ENCODE measurements around the gene LTBP4.

Gene LTBP4, protein sequence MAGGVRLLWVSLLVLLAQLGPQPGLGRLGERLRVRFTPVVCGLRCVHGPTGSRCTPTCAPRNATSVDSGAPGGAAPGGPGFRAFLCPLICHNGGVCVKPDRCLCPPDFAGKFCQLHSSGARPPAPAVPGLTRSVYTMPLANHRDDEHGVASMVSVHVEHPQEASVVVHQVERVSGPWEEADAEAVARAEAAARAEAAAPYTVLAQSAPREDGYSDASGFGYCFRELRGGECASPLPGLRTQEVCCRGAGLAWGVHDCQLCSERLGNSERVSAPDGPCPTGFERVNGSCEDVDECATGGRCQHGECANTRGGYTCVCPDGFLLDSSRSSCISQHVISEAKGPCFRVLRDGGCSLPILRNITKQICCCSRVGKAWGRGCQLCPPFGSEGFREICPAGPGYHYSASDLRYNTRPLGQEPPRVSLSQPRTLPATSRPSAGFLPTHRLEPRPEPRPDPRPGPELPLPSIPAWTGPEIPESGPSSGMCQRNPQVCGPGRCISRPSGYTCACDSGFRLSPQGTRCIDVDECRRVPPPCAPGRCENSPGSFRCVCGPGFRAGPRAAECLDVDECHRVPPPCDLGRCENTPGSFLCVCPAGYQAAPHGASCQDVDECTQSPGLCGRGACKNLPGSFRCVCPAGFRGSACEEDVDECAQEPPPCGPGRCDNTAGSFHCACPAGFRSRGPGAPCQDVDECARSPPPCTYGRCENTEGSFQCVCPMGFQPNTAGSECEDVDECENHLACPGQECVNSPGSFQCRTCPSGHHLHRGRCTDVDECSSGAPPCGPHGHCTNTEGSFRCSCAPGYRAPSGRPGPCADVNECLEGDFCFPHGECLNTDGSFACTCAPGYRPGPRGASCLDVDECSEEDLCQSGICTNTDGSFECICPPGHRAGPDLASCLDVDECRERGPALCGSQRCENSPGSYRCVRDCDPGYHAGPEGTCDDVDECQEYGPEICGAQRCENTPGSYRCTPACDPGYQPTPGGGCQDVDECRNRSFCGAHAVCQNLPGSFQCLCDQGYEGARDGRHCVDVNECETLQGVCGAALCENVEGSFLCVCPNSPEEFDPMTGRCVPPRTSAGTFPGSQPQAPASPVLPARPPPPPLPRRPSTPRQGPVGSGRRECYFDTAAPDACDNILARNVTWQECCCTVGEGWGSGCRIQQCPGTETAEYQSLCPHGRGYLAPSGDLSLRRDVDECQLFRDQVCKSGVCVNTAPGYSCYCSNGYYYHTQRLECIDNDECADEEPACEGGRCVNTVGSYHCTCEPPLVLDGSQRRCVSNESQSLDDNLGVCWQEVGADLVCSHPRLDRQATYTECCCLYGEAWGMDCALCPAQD (N-terminal part only)

DNA sequence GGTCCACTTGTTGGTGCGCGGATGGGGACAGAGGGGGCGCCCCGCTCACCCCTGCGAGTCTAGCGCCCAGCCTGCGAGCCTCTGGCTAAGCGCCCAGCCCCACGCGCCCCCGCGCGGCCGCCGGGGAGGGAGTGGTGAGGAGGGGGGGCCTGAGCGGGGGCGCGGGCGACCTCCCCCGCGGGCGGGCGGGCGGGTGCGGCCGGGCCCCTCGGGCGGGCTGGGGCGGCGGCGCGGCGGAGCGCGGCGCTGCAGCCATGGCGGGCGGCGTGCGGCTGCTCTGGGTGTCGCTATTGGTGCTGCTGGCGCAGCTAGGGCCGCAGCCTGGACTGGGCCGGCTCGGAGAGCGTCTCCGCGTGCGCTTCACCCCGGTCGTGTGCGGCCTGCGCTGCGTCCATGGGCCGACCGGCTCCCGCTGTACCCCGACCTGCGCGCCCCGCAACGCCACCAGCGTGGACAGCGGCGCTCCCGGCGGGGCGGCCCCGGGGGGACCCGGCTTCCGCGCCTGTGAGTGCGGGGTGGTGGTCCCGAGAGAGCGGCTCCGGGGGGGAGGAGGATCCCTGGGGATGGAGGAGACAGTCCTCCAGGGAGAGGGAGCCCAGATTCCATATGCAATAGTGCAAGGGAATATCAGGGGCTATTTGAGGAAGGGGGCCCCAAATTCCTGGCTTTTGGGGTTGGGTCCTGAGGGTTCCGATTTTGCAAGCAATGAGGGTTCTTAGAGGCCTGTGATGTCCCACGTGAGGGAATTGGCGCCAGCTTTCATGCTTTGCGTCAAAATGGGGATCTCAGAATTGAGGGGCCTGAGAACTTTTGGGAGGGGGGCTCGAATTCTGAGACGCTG, at the start of gene LTBP4:
LTBP4 (plus strand) TSS at position 236 of the 841 bp plus-strand sequence; CDS start at position 255, 19 bp downstream.
- Histone ChIP-seq H3K4me1 (ENCODE audit: control insufficient read depth, insufficient read depth, low read length) (peaks cover 67% of the 10 kb centered on the region), H3K4me3 (ENCODE audit: low read depth, low read length) (peak within 1 kb of the TSS; percentile 25), H3K9me3 (ENCODE audit: control insufficient read depth, insufficient read depth, low read depth, low read length) (no peaks in the 10 kb centered on the region), H3K27ac (ENCODE audit: extremely low read depth, low read depth, low read length) (peak within 1 kb of the TSS; percentile 84; the same call in 1 of the 2 replicates), H3K36me3 (ENCODE audit: control insufficient read depth in 2 of 2, insufficient read depth in 1 of 2, low read length in 2 of 2) (no peaks in the 10 kb centered on the region)
- ChIA-PET POLR2A (interaction anchor here (1.3 to 1.4 kb wide), 2 partner anchors 9 to 52 kb away, joined by 3 to 4 read pairs; no protein-coding TSS in a partner anchor), CTCF (interaction anchor here (0.5 to 20.7 kb wide), 27 partner anchors 8 to 942 kb away, joined by 3 to 470 read pairs (median 5); partner anchors contain the start of genes BLVRB, RAB4B and SERTAD1)
- TF ChIP-seq, protein P1, sequence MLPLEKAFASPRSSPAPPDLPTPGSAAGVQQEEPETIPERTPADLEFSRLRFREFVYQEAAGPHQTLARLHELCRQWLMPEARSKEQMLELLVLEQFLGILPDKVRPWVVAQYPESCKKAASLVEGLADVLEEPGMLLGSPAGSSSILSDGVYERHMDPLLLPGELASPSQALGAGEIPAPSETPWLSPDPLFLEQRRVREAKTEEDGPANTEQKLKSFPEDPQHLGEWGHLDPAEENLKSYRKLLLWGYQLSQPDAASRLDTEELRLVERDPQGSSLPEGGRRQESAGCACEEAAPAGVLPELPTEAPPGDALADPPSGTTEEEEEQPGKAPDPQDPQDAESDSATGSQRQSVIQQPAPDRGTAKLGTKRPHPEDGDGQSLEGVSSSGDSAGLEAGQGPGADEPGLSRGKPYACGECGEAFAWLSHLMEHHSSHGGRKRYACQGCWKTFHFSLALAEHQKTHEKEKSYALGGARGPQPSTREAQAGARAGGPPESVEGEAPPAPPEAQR (tag by site-specific recombination; IDR thresholded peaks at IDR 0.05): peak; percentile 39; the same call in 1 of the 2 replicates
- peak; percentile 10; the same call in 1 of the 2 replicates for TF ChIP-seq ZBTB48 (tag by site-specific recombination; IDR thresholded peaks at IDR 0.05)
- TF ChIP-seq ZSCAN30 (tag by site-specific recombination; IDR thresholded peaks at IDR 0.05): peak; percentile 92
- no peak for TF ChIP-seq MEIS1 (CRISPR knock-in tag; IDR thresholded peaks at IDR 0.05; ENCODE audit: borderline replicate concordance)
- peak; percentile 75 for TF ChIP-seq ZFHX2 (tag by site-specific recombination; conservative IDR thresholded peaks at IDR 0.05)
- TF ChIP-seq GLIS2 (tag by site-specific recombination; IDR thresholded peaks at IDR 0.05): peak; percentile 36; the same call in 1 of the 2 replicates
- peak; percentile 63 for TF ChIP-seq KLF1 (tag by site-specific recombination; IDR thresholded peaks at IDR 0.05)
- TF ChIP-seq, protein P2, sequence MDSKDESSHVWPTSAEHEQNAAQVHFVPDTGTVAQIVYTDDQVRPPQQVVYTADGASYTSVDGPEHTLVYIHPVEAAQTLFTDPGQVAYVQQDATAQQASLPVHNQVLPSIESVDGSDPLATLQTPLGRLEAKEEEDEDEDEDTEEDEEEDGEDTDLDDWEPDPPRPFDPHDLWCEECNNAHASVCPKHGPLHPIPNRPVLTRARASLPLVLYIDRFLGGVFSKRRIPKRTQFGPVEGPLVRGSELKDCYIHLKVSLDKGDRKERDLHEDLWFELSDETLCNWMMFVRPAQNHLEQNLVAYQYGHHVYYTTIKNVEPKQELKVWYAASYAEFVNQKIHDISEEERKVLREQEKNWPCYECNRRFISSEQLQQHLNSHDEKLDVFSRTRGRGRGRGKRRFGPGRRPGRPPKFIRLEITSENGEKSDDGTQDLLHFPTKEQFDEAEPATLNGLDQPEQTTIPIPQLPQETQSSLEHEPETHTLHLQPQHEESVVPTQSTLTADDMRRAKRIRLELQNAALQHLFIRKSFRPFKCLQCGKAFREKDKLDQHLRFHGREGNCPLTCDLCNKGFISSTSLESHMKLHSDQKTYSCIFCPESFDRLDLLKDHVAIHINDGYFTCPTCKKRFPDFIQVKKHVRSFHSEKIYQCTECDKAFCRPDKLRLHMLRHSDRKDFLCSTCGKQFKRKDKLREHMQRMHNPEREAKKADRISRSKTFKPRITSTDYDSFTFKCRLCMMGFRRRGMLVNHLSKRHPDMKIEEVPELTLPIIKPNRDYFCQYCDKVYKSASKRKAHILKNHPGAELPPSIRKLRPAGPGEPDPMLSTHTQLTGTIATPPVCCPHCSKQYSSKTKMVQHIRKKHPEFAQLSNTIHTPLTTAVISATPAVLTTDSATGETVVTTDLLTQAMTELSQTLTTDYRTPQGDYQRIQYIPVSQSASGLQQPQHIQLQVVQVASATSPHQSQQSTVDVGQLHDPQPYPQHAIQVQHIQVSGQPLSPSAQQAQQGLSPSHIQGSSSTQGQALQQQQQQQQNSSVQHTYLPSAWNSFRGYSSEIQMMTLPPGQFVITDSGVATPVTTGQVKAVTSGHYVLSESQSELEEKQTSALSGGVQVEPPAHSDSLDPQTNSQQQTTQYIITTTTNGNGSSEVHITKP (tag by site-specific recombination; IDR thresholded peaks at IDR 0.05): peak; percentile 85; the same call in 1 of the 2 replicates
- TF ChIP-seq KLF10 (tag by site-specific recombination; IDR thresholded peaks at IDR 0.05): peak; percentile 70; the same call in 1 of the 2 replicates
- peak; percentile 31; the same call in 1 of the 2 replicates for TF ChIP-seq ZBTB7A (tag by site-specific recombination; IDR thresholded peaks at IDR 0.05; ENCODE audit: low read depth)
- TF ChIP-seq, protein P3, sequence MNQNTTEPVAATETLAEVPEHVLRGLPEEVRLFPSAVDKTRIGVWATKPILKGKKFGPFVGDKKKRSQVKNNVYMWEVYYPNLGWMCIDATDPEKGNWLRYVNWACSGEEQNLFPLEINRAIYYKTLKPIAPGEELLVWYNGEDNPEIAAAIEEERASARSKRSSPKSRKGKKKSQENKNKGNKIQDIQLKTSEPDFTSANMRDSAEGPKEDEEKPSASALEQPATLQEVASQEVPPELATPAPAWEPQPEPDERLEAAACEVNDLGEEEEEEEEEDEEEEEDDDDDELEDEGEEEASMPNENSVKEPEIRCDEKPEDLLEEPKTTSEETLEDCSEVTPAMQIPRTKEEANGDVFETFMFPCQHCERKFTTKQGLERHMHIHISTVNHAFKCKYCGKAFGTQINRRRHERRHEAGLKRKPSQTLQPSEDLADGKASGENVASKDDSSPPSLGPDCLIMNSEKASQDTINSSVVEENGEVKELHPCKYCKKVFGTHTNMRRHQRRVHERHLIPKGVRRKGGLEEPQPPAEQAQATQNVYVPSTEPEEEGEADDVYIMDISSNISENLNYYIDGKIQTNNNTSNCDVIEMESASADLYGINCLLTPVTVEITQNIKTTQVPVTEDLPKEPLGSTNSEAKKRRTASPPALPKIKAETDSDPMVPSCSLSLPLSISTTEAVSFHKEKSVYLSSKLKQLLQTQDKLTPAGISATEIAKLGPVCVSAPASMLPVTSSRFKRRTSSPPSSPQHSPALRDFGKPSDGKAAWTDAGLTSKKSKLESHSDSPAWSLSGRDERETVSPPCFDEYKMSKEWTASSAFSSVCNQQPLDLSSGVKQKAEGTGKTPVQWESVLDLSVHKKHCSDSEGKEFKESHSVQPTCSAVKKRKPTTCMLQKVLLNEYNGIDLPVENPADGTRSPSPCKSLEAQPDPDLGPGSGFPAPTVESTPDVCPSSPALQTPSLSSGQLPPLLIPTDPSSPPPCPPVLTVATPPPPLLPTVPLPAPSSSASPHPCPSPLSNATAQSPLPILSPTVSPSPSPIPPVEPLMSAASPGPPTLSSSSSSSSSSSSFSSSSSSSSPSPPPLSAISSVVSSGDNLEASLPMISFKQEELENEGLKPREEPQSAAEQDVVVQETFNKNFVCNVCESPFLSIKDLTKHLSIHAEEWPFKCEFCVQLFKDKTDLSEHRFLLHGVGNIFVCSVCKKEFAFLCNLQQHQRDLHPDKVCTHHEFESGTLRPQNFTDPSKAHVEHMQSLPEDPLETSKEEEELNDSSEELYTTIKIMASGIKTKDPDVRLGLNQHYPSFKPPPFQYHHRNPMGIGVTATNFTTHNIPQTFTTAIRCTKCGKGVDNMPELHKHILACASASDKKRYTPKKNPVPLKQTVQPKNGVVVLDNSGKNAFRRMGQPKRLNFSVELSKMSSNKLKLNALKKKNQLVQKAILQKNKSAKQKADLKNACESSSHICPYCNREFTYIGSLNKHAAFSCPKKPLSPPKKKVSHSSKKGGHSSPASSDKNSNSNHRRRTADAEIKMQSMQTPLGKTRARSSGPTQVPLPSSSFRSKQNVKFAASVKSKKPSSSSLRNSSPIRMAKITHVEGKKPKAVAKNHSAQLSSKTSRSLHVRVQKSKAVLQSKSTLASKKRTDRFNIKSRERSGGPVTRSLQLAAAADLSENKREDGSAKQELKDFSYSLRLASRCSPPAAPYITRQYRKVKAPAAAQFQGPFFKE (tag by site-specific recombination; IDR thresholded peaks at IDR 0.05; ENCODE audit: borderline replicate concordance): 0 out of 2 replicates have a peak, but pooled peaks have one; percentile 3
- peak; percentile 53; the same call in 1 of the 2 replicates for TF ChIP-seq ZNF777 (tag by site-specific recombination; IDR thresholded peaks at IDR 0.05; ENCODE audit: borderline replicate concordance)
- no peak for TF ChIP-seq ZNF112 (tag by site-specific recombination; IDR thresholded peaks at IDR 0.05)
- peak; percentile 36 for TF ChIP-seq EGR2 (tag by site-specific recombination; IDR thresholded peaks at IDR 0.05; ENCODE audit: low read depth)
- peak; percentile 67 for TF ChIP-seq IKZF3 (tag by site-specific recombination; IDR thresholded peaks at IDR 0.05)
- 0 out of 2 replicates have a peak, but pooled peaks have one; percentile 41 for TF ChIP-seq YY2 (tag by site-specific recombination; IDR thresholded peaks at IDR 0.05)
- TF ChIP-seq, protein P4, sequence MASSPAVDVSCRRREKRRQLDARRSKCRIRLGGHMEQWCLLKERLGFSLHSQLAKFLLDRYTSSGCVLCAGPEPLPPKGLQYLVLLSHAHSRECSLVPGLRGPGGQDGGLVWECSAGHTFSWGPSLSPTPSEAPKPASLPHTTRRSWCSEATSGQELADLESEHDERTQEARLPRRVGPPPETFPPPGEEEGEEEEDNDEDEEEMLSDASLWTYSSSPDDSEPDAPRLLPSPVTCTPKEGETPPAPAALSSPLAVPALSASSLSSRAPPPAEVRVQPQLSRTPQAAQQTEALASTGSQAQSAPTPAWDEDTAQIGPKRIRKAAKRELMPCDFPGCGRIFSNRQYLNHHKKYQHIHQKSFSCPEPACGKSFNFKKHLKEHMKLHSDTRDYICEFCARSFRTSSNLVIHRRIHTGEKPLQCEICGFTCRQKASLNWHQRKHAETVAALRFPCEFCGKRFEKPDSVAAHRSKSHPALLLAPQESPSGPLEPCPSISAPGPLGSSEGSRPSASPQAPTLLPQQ (tag by site-specific recombination; IDR thresholded peaks at IDR 0.05): 0 out of 2 replicates have a peak, but pooled peaks have one; percentile 4
- peak; percentile 63 for TF ChIP-seq ZNF561 (tag by site-specific recombination; IDR thresholded peaks at IDR 0.05; ENCODE audit: borderline replicate concordance)
